ENCODE results near the gene LSS.

- TF ChIP-seq CTCF (IDR thresholded peaks at IDR 0.05) (no peak), POLR2A (IDR thresholded peaks at IDR 0.05) (no peak)
Measured at GRCh38 chr21:46266946-46267345, 38.4 kb upstream of the LSS start.

All from Peyer's patch (tissue), 4 donors.